HG03175 (cell line): ENCODE measurements around the gene NSMCE4A.
A peak's percentile ranks its signal among the peaks of the same experiment; 100 is the strongest.
"Not testable (repeated sequence)": the region's sequence is repeated elsewhere in the genome, so short reads cannot be mapped to it uniquely, and the experiment has no call there.

Experiments used
- ATAC-seq: cut with Tn5 transposase; IDR thresholded peaks from one replicate; pipeline ENCODE4 v1.9.1; 2021; ENCODE audit warnings: mild to moderate bottlenecking, moderate library complexity; ENCODE audit not compliant: unreplicated experiment

NSMCE4A gene

GRCh38 chr10:121941532-121941931, 33.5 kb downstream of the NSMCE4A start:
- ATAC-seq = no peak

DNA sequence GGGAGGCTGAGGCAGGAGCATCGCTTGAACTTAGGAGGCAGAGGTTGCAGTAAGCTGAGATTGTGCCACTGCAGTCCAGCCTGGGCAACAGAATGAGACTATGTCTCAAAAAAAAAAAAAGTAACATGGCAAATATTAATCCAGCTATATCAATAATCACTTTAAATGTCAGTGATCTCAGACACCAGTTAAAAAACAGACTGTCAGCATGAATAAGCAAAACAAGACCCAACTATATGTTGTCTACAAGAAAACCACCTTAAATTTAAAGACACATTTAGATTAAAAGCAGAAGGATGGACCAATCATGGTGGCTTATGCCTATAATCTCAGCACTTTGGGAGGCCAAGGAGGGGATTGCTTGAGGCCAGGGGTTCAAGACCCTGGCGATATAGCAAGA, 38.7 kb downstream of the NSMCE4A start:
- no peak for ATAC-seq

DNA sequence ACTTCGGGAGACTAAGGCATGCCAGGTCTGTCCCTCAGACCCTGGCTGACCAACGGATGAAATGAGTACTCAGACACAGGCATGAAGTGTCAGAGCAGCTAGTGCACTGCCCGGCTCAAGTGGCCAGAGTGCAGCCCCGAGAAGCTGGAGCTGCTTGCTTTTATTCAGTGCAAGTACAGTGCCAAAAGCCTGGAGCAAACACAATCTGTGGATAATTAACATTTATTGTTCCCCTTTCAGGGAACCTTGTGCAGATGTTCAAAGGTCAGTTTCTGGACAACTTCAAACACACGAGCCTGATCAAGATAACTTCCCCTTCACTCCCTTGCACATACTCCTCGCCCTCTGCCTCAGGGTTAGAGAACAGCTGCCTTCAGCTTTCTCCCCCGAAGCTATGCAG, 39.3 kb downstream of the NSMCE4A start:
- no peak for ATAC-seq

GRCh38 chr10:121930268-121931085, 44.5 kb downstream of the NSMCE4A start:
- ATAC-seq = not testable (repeated sequence)

- ATAC-seq = not testable (repeated sequence)
Observed at GRCh38 chr10:121929585-121930267, 45.3 kb downstream of the NSMCE4A start.

DNA sequence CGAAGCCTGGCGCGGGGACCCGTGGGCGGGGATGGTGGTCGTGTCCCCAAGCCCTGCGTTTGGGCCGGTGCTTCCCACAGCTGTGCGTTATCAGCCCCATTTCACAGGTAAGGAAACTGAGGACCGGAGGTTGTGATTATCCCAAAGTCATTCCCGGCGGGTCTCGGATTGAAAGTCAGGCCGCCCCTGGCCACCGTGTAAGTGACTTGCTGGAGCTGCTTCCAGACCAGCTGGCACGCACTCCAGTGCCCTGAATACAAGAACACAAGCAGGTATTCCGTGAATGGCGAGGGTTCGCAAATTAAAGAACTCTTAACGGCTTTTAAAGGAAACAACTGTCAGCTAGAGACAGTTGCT, 46.5 kb downstream of the NSMCE4A start:
- ATAC-seq = peak; percentile 16

DNA sequence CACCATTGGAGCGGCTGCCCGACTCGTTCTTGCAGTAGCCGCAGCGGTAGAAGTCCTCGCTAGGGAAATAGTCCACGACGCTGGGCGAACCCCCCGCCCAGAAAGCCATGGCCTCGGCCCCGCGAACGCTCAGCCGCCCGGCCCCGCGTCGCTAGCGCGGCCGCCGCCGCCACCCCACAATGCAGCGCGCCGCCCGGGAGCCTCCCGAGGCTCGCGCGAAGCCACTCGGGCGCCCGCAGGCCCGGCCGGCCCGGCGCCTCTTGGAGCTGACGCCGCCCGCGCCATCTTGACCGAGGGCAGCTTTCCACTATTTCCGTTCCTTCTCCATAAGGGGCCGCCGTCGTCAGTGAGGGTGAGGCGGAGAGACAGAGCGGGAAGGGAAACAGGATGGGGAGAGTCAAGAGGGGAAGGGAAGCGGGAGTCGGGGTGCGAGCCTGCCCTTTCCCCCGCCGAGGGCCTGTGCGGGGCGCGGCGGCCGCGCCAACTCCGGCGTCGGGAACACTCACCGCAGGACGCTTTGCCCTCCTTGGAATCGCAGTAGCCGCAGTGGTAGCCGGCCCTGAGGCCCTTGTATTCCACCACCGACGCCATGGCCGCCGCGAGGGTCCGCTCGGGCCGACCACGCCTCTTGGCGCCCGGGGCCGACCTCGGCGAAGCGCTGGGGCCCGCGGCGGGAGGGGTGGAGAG, 47.0 kb downstream of the NSMCE4A start, which contains the start of gene ATE1:
ATE1 (minus strand) TSS at position 191 of the 687 bp plus-strand sequence; CDS start at position 109, 82 bp downstream.
- peak; percentile 85 for ATAC-seq

- ATAC-seq = peak; percentile 37
Observed at GRCh38 chr10:121927318-121927840, 47.6 kb downstream of the NSMCE4A start.

DNA sequence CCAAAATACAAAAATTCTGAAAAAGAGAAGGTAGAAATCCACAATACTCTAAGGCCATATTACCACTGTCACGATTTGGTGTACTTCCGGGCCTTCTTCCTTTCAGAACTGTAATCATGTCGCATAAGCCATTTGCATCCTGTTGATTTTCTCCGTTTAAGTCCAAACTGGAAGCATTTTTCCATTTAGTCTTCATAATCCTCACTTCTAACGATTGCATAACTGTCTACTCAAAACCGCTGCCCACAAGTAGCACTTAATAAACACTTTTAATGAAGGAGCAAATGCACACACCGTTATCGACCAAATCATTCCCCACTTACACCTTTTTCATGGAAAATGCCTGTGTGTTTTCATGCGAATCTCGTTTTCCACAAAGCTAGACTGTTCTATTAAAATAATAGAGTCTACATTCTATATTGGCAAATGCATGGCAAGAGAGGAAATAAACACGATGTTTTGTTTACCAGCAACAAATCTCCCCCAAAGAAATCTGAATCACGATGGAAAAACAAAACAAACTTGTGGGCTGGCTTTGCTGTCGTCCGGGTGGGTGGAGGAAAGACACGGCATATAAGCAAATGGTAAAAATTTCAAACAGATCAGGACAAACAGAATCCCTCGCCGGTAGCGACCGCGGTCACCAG, 48.2 kb downstream of the NSMCE4A start:
- ATAC-seq = peak; percentile 19

GRCh38 chr10:121926157-121926556, 48.9 kb downstream of the NSMCE4A start:
- no peak for ATAC-seq

DNA sequence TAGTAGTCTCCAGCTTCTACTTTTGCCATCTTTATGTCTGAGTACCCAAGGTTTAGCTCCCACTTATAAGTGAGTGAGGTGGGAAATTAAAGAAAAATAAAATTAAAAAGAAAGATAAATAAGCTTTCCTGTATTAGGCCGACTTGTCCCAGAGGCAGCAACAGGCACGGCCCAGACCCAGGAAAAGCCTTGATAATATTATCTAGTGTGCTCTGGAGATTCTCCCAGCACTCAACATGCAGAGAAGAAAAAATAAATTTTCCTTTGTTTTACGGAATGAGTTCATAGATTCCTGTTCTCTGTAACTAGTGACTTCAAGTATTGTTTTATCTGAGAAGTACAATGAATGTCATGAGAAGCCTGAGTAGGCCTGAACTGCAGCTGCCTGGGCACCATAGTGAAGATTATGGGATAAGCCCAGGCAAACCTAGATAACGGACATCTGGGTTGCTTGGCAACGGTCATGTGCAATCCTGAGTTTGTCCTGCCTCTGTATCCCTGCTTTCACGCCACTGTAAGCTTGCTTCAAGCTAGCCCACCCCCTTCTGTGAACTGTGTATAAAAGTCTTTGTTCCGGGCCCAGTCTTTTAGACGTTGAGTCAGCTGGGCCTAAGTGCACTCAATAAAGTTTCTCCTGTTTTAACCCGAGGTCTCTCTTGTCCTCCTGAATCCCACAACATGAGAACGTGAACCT, 53.6 kb downstream of the NSMCE4A start:
- no peak for ATAC-seq

GRCh38 chr10:121919666-121920065, 55.4 kb downstream of the NSMCE4A start:
- peak; percentile 91 for ATAC-seq

GRCh38 chr10:121918800-121919199, 56.2 kb downstream of the NSMCE4A start:
- not testable (repeated sequence) for ATAC-seq

DNA sequence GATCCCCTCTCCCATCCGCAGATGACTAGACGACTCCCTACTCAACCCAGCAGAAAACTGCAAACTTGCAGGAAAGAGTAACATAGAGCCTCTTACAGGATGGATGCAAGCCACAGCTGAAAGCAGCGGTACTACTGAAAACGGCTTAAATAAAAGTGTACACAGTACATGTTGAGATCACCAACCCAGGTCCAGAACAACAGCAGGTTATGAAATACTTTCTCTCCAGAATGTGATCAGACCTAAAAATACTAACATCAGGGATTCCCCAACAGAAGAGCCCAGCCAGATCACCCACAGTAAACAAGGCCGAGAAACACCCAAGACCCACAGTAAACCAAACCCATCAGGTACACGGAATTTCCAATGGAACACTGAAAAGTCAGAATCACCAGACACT, 60.4 kb downstream of the NSMCE4A start:
- no peak for ATAC-seq

DNA sequence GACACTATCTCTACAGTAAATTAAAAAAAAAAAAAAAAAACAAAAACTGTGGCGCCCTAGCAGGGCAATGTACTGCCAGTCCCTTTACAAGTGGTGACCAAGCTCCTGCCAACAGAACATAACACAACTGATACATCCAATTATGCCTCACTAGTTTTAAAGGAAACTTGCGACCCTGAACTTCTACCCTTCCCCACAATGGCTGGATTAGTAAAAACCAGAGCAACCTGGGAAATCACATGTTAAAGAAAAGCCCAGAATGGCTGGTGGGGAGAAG, 63.7 kb downstream of the NSMCE4A start:
- ATAC-seq = no peak

GRCh38 chr10:121910673-121911420, 64.2 kb downstream of the NSMCE4A start:
- ATAC-seq = no peak
